ENCODE data around the gene GSTT4.
"Not testable (repeated sequence)": the region's sequence is repeated elsewhere in the genome, so short reads cannot be mapped to it uniquely, and the experiment has no call there.

GSTT4 gene

DNA sequence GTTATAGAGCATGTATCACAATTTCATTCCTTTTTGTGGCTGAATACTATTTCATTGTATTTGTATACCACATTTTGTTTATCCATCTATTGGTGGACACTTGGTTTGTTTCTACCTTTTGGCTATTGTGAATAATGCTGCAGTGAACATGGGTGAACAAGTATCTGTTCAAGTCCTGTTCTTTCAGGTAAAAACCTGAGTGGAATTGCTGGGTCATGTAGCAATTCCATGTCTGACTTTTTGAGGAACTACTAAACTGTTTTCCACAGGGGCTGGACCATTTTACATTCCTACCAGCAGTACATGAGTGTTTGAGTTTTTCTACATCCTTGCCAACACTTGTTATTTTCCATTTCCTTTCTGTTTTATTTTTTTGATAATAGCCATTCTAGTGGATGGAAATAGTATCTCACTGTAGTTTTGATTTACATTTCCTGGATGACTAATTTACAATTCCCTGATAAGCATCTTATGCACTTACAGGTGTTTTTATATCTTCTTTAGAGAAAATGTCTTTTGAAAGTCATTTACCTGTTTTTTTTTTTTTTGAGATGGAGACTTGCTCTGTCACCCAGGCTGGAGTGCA lies 18.0 kb upstream of the GSTT4 start:
- no peak for DNase-seq

- DNase-seq = no peak
Measured at GRCh38 chr22:24021304-24021703, 16.1 kb upstream of the GSTT4 start.

- no peak for DNase-seq
Measured at GRCh38 chr22:24016156-24016555, 10.9 kb upstream of the GSTT4 start.

DNA sequence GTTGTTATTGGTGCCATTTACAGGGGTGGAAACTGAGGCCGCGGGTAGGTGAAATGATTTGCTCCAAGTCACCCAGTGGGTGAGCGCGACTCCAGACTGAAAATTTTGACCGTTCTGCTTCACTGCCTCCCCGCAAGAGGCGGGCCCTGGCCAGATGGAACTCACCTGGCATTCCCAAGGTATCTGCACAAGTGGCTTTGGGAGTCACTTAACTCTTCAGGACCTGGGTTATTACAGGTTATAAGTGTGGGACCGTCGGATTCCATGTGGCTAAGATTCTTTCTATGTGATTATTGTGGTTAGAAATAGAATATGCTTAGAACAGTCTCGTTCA lies 6.4 kb upstream of the GSTT4 start:
- DNase-seq = peak in 1 of 2 experiments; percentile 15

DNA sequence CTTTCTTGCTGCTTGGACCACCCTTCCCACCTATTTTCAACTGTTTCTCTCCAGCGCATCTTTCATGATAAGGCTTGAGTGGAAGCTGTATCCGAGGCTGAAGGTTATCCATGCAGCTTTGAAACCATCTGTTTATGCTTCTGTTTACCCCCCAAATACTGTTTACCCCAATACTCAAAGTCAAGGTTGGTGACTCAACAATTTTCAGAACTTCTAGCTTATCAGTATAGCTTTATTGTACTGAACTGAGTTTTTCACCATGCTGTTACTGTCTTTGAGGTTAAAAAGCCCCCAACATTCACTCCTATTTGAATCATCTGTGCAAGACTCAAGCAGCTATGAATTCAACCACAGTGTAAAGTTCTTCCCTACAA lies 4.8 kb upstream of the GSTT4 start:
- no peak for DNase-seq

- DNase-seq = no peak
Measured at GRCh38 chr22:24009227-24010017, 4.2 kb upstream of the GSTT4 start.

GRCh38 chr22:24008381-24009226 lies 3.4 kb upstream of the GSTT4 start:
- DNase-seq = no peak

DNA sequence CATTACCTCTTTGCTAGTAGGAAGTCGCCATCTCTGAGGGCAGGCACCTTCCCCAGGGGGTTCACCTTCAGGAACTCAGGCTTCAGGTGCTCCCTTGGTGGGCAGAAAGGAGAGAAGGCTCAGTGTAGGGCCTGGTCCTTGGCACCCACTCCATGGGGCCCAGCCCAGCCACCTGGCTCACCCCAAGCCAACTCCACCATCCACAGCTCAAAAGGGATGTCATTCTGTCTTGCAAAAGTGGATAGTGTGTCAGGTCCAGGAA lies 2.7 kb upstream of the GSTT4 start:
- no peak for DNase-seq

- DNase-seq = no peak
Measured at GRCh38 chr22:24007253-24008021, 2.2 kb upstream of the GSTT4 start.

DNA sequence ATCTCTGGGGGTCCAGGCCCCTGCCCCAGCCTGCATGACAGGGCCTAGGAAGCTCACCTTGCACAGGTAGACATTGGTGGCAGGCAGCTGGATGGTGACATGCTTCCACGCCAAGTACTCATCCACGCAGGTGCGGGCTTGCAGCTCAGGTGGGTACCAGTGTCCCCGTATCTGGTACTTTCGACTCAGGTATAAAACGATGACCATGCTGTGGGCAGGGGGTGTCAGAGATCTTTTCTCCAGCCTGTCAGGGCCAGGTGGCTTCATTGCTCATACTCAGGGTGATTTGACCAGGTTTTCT lies 1.6 kb upstream of the GSTT4 start:
- DNase-seq = no peak

DNA sequence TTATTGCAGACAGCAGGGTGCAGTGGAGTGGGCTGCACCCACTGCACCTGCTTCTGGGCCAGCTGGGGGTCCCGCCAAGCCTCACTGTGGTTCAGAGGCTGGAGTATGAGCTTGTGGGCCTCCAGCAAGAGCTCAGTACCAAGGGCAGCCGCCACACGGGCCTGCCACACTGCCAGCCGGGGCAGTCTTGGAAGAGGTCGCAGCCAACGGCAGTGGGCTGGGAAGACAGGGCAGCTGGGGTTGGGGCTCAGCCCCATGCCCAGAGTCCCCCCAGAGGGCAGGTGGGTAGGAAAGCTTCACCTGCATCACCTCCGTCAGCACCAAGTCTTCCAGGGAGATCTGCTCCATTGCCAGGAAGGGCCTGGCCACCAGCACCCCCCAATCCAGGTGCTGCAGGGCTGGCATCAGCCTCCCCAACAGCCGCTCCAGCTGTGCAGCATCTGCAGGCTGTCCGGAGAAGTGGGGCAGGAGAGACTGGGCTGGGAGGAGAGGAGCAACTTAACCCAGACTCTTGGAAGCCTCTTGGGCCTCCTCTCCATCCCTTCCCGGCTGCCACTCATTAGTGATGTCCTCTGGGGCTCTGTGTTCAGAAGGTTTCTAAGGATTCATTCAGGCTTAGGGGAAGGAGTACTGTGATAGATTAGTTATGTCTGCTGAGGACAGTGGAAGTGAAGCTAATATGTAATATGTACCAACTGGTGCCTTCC lies 1.1 kb upstream of the GSTT4 start:
- DNase-seq = no peak

DNA sequence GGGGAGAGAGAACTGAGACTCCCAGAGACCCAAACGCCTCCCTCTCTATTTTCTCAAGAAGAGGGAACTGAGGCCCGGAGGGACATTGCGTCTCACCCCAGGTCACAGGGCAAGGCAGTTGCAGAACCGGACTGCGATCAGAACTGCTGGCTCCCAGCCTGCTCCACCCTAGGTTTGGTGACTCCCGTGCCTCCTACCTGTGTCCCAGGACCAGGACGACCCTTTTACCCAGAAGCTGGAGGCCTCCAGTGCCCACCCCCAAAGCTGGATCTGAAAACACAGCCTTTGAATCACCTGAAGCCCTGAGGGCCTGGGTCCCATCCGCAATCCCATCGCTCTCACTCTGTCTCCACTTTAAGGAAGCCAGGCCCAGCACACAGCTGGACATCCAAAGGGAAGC lies 1.4 kb downstream of the GSTT4 start:
- no peak for DNase-seq

- no peak for DNase-seq
Measured at GRCh38 chr22:24002851-24003250, 2.4 kb downstream of the GSTT4 start.

- no peak for DNase-seq
Measured at GRCh38 chr22:24002272-24002671, 3.0 kb downstream of the GSTT4 start.

GRCh38 chr22:24001314-24001713 lies 3.9 kb downstream of the GSTT4 start:
- no peak for DNase-seq

GRCh38 chr22:23999779-24000178 lies 5.5 kb downstream of the GSTT4 start:
- DNase-seq = not testable (repeated sequence)

GRCh38 chr22:23997092-23997491 lies 8.2 kb downstream of the GSTT4 start:
- DNase-seq = no peak

- not testable (repeated sequence) for DNase-seq
Measured at GRCh38 chr22:23993581-23994177, 11.6 kb downstream of the GSTT4 start.

- DNase-seq = not testable (repeated sequence)
Measured at GRCh38 chr22:23993080-23993479, 12.2 kb downstream of the GSTT4 start.

GRCh38 chr22:23989583-23990244 lies 15.5 kb downstream of the GSTT4 start:
- not testable (repeated sequence) for DNase-seq

- not testable (repeated sequence) for DNase-seq
Measured at GRCh38 chr22:23986538-23987178, 18.6 kb downstream of the GSTT4 start.

Data from Kasumi-1 (cell line).